ENCODE measurements around the gene AVL9.
A peak's percentile ranks its signal among the peaks of the same experiment; 100 is the strongest.
"Not testable (repeated sequence)": the region's sequence is repeated elsewhere in the genome, so short reads cannot be mapped to it uniquely, and the experiment has no call there.

The AVL9 gene

GRCh38 chr7:32496052-32496813 is 944 bp downstream of the AVL9 start:
- no peak for DNase-seq (ENCODE audit: low read depth)

GRCh38 chr7:32499755-32500154 is 4.5 kb downstream of the AVL9 start:
- not testable (repeated sequence) for DNase-seq (ENCODE audit: low read depth)

- not testable (repeated sequence) for DNase-seq (ENCODE audit: low read depth)
Observed at GRCh38 chr7:32500216-32500615, 4.9 kb downstream of the AVL9 start.

- no peak for DNase-seq (ENCODE audit: low read depth)
Observed at GRCh38 chr7:32500922-32501341, 5.6 kb downstream of the AVL9 start.

- DNase-seq (ENCODE audit: low read depth) = peak; percentile 52
Observed at GRCh38 chr7:32501522-32501921, 6.2 kb downstream of the AVL9 start.

GRCh38 chr7:32502728-32503127 is 7.4 kb downstream of the AVL9 start:
- no peak for DNase-seq (ENCODE audit: low read depth)

- DNase-seq (ENCODE audit: low read depth) = peak; percentile 49
Observed at GRCh38 chr7:32506266-32507054, 11.2 kb downstream of the AVL9 start.

- DNase-seq (ENCODE audit: low read depth) = no peak
Observed at GRCh38 chr7:32507414-32507813, 12.1 kb downstream of the AVL9 start.

- DNase-seq (ENCODE audit: low read depth) = no peak
Observed at GRCh38 chr7:32511791-32512190, 16.5 kb downstream of the AVL9 start.

GRCh38 chr7:32513210-32513609 is 17.9 kb downstream of the AVL9 start:
- DNase-seq (ENCODE audit: low read depth) = no peak

GRCh38 chr7:32515890-32516550 is 20.7 kb downstream of the AVL9 start:
- no peak for DNase-seq (ENCODE audit: low read depth)

- DNase-seq (ENCODE audit: low read depth) = no peak
Observed at GRCh38 chr7:32516551-32517100, 21.3 kb downstream of the AVL9 start.

GRCh38 chr7:32518534-32519140 is 23.3 kb downstream of the AVL9 start:
- DNase-seq (ENCODE audit: low read depth) = no peak

- DNase-seq (ENCODE audit: low read depth) = no peak
Observed at GRCh38 chr7:32519763-32520162, 24.5 kb downstream of the AVL9 start.

- DNase-seq (ENCODE audit: low read depth) = no peak
Observed at GRCh38 chr7:32522746-32523530, 27.6 kb downstream of the AVL9 start.

GRCh38 chr7:32524631-32525030 is 29.3 kb downstream of the AVL9 start:
- no peak for DNase-seq (ENCODE audit: low read depth)

- no peak for DNase-seq (ENCODE audit: low read depth)
Observed at GRCh38 chr7:32525839-32526238, 30.6 kb downstream of the AVL9 start.

GRCh38 chr7:32531402-32531801 is 36.1 kb downstream of the AVL9 start:
- DNase-seq (ENCODE audit: low read depth) = no peak

- no peak for DNase-seq (ENCODE audit: low read depth)
Observed at GRCh38 chr7:32532086-32532485, 36.8 kb downstream of the AVL9 start.

GRCh38 chr7:32532716-32533115 is 37.4 kb downstream of the AVL9 start:
- DNase-seq (ENCODE audit: low read depth) = no peak
